Measurements from ENCODE around the gene OLFM2.

The OLFM2 gene

GRCh38 chr19:9910625-9911024, 25.7 kb downstream of the OLFM2 start:
- no peak overlapping the region for H3K4me3 ChIP-seq (ENCODE audit: low read depth, low read length)
- TF ChIP-seq, protein P1, sequence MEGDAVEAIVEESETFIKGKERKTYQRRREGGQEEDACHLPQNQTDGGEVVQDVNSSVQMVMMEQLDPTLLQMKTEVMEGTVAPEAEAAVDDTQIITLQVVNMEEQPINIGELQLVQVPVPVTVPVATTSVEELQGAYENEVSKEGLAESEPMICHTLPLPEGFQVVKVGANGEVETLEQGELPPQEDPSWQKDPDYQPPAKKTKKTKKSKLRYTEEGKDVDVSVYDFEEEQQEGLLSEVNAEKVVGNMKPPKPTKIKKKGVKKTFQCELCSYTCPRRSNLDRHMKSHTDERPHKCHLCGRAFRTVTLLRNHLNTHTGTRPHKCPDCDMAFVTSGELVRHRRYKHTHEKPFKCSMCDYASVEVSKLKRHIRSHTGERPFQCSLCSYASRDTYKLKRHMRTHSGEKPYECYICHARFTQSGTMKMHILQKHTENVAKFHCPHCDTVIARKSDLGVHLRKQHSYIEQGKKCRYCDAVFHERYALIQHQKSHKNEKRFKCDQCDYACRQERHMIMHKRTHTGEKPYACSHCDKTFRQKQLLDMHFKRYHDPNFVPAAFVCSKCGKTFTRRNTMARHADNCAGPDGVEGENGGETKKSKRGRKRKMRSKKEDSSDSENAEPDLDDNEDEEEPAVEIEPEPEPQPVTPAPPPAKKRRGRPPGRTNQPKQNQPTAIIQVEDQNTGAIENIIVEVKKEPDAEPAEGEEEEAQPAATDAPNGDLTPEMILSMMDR (IDR thresholded peaks at IDR 0.05; ENCODE audit: control insufficient read depth, extremely low read depth, insufficient read depth), result no peak
- no peak for DNase-seq (ENCODE audit: low read depth)

GRCh38 chr19:9909251-9909650, 27.1 kb downstream of the OLFM2 start:
- TF ChIP-seq, protein P1 (IDR thresholded peaks at IDR 0.05; ENCODE audit: control insufficient read depth, extremely low read depth, insufficient read depth), result no peak
- H3K4me3 ChIP-seq (ENCODE audit: low read depth, low read length), result no peak overlapping the region
- no peak for DNase-seq (ENCODE audit: low read depth)

GRCh38 chr19:9906475-9907087, 29.7 kb downstream of the OLFM2 start:
- TF ChIP-seq, protein P1 (IDR thresholded peaks at IDR 0.05; ENCODE audit: control insufficient read depth, extremely low read depth, insufficient read depth), result no peak
- no peak for DNase-seq (ENCODE audit: low read depth)
- H3K4me3 ChIP-seq (ENCODE audit: low read depth, low read length), result no peak overlapping the region

GRCh38 chr19:9903336-9903735, 33.0 kb downstream of the OLFM2 start:
- no peak for DNase-seq (ENCODE audit: low read depth)
- TF ChIP-seq, protein P1 (IDR thresholded peaks at IDR 0.05; ENCODE audit: control insufficient read depth, extremely low read depth, insufficient read depth), result no peak

DNA sequence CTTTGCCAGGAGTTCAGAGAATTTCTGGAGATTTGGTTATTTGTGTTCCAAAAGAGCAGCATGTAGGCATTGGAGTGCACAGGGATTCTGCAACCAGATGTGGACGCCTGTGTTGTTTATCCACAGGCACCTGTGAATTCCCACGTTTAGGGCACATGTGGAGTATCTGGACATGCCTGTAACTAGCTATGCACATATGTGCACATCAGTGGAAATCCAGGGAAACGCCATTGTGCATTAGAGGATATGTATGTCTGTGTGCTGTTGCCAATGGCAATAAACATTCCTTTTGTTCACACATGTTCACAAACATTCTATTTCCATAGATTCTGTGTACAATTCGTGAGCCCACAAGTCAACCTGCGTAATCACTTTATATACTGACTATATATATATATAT, 34.7 kb downstream of the OLFM2 start:
- no peak for DNase-seq (ENCODE audit: low read depth)
- no peak overlapping the region for H3K4me3 ChIP-seq (ENCODE audit: low read depth, low read length)
- TF ChIP-seq, protein P1 (IDR thresholded peaks at IDR 0.05; ENCODE audit: control insufficient read depth, extremely low read depth, insufficient read depth), result no peak

More at GRCh38 chr19:9903336-9903735, 33.0 kb downstream of the OLFM2 start:
- no peak overlapping the region for H3K4me3 ChIP-seq (ENCODE audit: low read depth, low read length)

- H3K4me3 ChIP-seq (ENCODE audit: low read depth, low read length), result no peak overlapping the region
- DNase-seq (ENCODE audit: low read depth), result no peak
- TF ChIP-seq, protein P1 (IDR thresholded peaks at IDR 0.05; ENCODE audit: control insufficient read depth, extremely low read depth, insufficient read depth), result no peak
Measured at GRCh38 chr19:9901020-9901419, 35.3 kb downstream of the OLFM2 start.

All from LNCaP clone FGC (cell line).